Measurements from ENCODE around the gene CEP131.

CEP131 gene

GRCh38 chr17:81144423-81144781, 78.4 kb downstream of the CEP131 start:
- no peak overlapping the region for H3K27ac ChIP-seq (ENCODE audit: low read depth, low read length)

GRCh38 chr17:81143717-81144422, 78.9 kb downstream of the CEP131 start:
- H3K9ac ChIP-seq (ENCODE audit: low read length) = no peak overlapping the region
- H3K4me1 ChIP-seq (ENCODE audit: insufficient read depth, low read length) = peaks cover 4% of the 10 kb centered on the region
- no peaks in the 10 kb centered on the region for H3K36me3 ChIP-seq (ENCODE audit: insufficient read depth, low read length)
- H3K9me3 ChIP-seq (ENCODE audit: low read length) = no peaks in the 10 kb centered on the region
- no peaks in the 10 kb centered on the region for H3K27me3 ChIP-seq (ENCODE audit: control insufficient read depth in 1 of 2, insufficient read depth in 2 of 2, low read length in 2 of 2)
- no peak overlapping the region for H3K27ac ChIP-seq (ENCODE audit: low read depth, low read length)
- H3K4me3 ChIP-seq (ENCODE audit: low read depth in 1 of 2, low read length in 2 of 2) = no peak overlapping the region

More at GRCh38 chr17:81144423-81144781, 78.4 kb downstream of the CEP131 start:
- Histone ChIP-seq H3K4me3 (ENCODE audit: low read depth in 1 of 2, low read length in 2 of 2) (no peak overlapping the region), H3K27me3 (ENCODE audit: control insufficient read depth in 1 of 2, insufficient read depth in 2 of 2, low read length in 2 of 2) (no peaks in the 10 kb centered on the region), H3K9me3 (ENCODE audit: low read length) (no peaks in the 10 kb centered on the region), H3K36me3 (ENCODE audit: insufficient read depth, low read length) (no peaks in the 10 kb centered on the region), H3K4me1 (ENCODE audit: insufficient read depth, low read length) (peaks cover 4% of the 10 kb centered on the region), H3K9ac (ENCODE audit: low read length) (no peak overlapping the region)

GRCh38 chr17:81143200-81143527, 79.6 kb downstream of the CEP131 start:
- H3K9ac ChIP-seq (ENCODE audit: low read length) = no peak overlapping the region

GRCh38 chr17:81142301-81143199, 80.2 kb downstream of the CEP131 start:
- Histone ChIP-seq H3K36me3 (ENCODE audit: insufficient read depth, low read length) (no peaks in the 10 kb centered on the region), H3K9ac (ENCODE audit: low read length) (no peak overlapping the region), H3K9me3 (ENCODE audit: low read length) (no peaks in the 10 kb centered on the region), H3K27ac (ENCODE audit: low read depth, low read length) (no peak overlapping the region), H3K4me3 (ENCODE audit: low read depth in 1 of 2, low read length in 2 of 2) (no peak overlapping the region), H3K4me1 (ENCODE audit: insufficient read depth, low read length) (peaks cover 4% of the 10 kb centered on the region), H3K27me3 (ENCODE audit: control insufficient read depth in 1 of 2, insufficient read depth in 2 of 2, low read length in 2 of 2) (no peaks in the 10 kb centered on the region)

More at GRCh38 chr17:81143200-81143527, 79.6 kb downstream of the CEP131 start:
- H3K9me3 ChIP-seq (ENCODE audit: low read length) = no peaks in the 10 kb centered on the region
- no peak overlapping the region for H3K27ac ChIP-seq (ENCODE audit: low read depth, low read length)
- H3K27me3 ChIP-seq (ENCODE audit: control insufficient read depth in 1 of 2, insufficient read depth in 2 of 2, low read length in 2 of 2) = no peaks in the 10 kb centered on the region
- peaks cover 4% of the 10 kb centered on the region for H3K4me1 ChIP-seq (ENCODE audit: insufficient read depth, low read length)
- H3K4me3 ChIP-seq (ENCODE audit: low read depth in 1 of 2, low read length in 2 of 2) = no peak overlapping the region
- no peaks in the 10 kb centered on the region for H3K36me3 ChIP-seq (ENCODE audit: insufficient read depth, low read length)

- Histone ChIP-seq H3K36me3 (ENCODE audit: insufficient read depth, low read length) (no peaks in the 10 kb centered on the region), H3K9me3 (ENCODE audit: low read length) (no peaks in the 10 kb centered on the region), H3K9ac (ENCODE audit: low read length) (no peak overlapping the region), H3K4me1 (ENCODE audit: insufficient read depth, low read length) (peaks cover 4% of the 10 kb centered on the region), H3K27me3 (ENCODE audit: control insufficient read depth in 1 of 2, insufficient read depth in 2 of 2, low read length in 2 of 2) (no peaks in the 10 kb centered on the region), H3K27ac (ENCODE audit: low read depth, low read length) (no peak overlapping the region), H3K4me3 (ENCODE audit: low read depth in 1 of 2, low read length in 2 of 2) (no peak overlapping the region)
Observed at GRCh38 chr17:81140695-81141094, 82.1 kb downstream of the CEP131 start.

- no peak overlapping the region for H3K27ac ChIP-seq (ENCODE audit: low read depth, low read length)
- peaks cover 4% of the 10 kb centered on the region for H3K4me1 ChIP-seq (ENCODE audit: insufficient read depth, low read length)
- no peaks in the 10 kb centered on the region for H3K27me3 ChIP-seq (ENCODE audit: control insufficient read depth in 1 of 2, insufficient read depth in 2 of 2, low read length in 2 of 2)
- no peaks in the 10 kb centered on the region for H3K36me3 ChIP-seq (ENCODE audit: insufficient read depth, low read length)
- H3K9ac ChIP-seq (ENCODE audit: low read length) = no peak overlapping the region
- no peaks in the 10 kb centered on the region for H3K9me3 ChIP-seq (ENCODE audit: low read length)
- H3K4me3 ChIP-seq (ENCODE audit: low read depth in 1 of 2, low read length in 2 of 2) = no peak overlapping the region
Observed at GRCh38 chr17:81140018-81140417, 82.7 kb downstream of the CEP131 start.

Measured in muscle layer of colon (tissue), 2 donors.